ENCODE measurements around the gene CCDC66. TPM values are rescaled to one million over a fixed set of nuclear protein-coding genes. Genes with fewer than 3 reads are reported as not detected.

CCDC66 gene
- polyA plus RNA-seq, 1 of the 3 experiments (the other 2 are of a cell fraction), result 4.6 TPM

GRCh38 chr3:56629451-56629850 is 72.5 kb downstream of the CCDC66 start:
- CTCF ChIA-PET, result interaction anchor here (0.6 to 1.2 kb wide), 2 partner anchors 31 to 179 kb away, joined by 3 to 4 read pairs; no protein-coding TSS in a partner anchor
- Histone ChIP-seq H3K9ac (no peak overlapping the region), H3K79me2 (ENCODE audit: insufficient read depth) (no peaks in the 10 kb centered on the region), H3K4me3 (ENCODE audit: low read depth in 2 of 2, low read length in 1 of 2) (no peak overlapping the region), H3K9me2 (no peaks in the 10 kb centered on the region), H3K4me2 (no peak overlapping the region), H3K36me3 (replicated peaks in 1 of 2; ENCODE audit: control insufficient read depth in 1 of 2, insufficient read depth in 2 of 2, low read length in 1 of 2) (peaks cover 66 to 70% of the 10 kb centered on the region in 2 experiments), H2AFZ (ENCODE audit: low read depth) (no peak overlapping the region), H3K9me3 (no peaks in the 10 kb centered on the region), H3F3A (replicated peaks; ENCODE audit: insufficient read depth) (peaks cover 15% of the 10 kb centered on the region), H3K27ac (ENCODE audit: low read depth in 2 of 2, low read length in 1 of 2) (no peak overlapping the region), H3K4me1 (ENCODE audit: control insufficient read depth in 1 of 2, insufficient read depth in 2 of 2, low read depth in 1 of 2, low read length in 1 of 2) (no peaks in the 10 kb centered on the region), H4K20me1 (ENCODE audit: insufficient read depth) (no peaks in the 10 kb centered on the region), H3K27me3 (ENCODE audit: insufficient read depth) (no peaks in the 10 kb centered on the region)
- POLR2A ChIA-PET, result interaction anchor here (0.6 to 0.7 kb wide), 2 partner anchors 10 to 66 kb away, joined by 3 read pairs; no protein-coding TSS in a partner anchor
- DNase-seq, result no peak
- TF ChIP-seq RFX5 (IDR thresholded peaks at IDR 0.05; ENCODE audit: low read length) (no peak), MEF2A (IDR thresholded peaks at IDR 0.05; ENCODE audit: borderline replicate concordance, low read depth) (no peak), POLR2AphosphoS5 (IDR thresholded peaks at IDR 0.05; ENCODE audit: low read depth, low read length) (0 out of 2 replicates have a peak, but pooled peaks have one; percentile 8), REST (IDR thresholded peaks at IDR 0.05; ENCODE audit: low read depth, low read length) (no peak), CTCF (IDR thresholded peaks at IDR 0.05) (no peak), SMC3 (IDR thresholded peaks at IDR 0.05; ENCODE audit: low read depth, low read length) (no peak)

- no peak overlapping the region for H3K27ac ChIP-seq (ENCODE audit: low read depth in 2 of 2, low read length in 1 of 2)
- DNase-seq, result no peak
- H2AFZ ChIP-seq (ENCODE audit: low read depth), result no peak overlapping the region
- 88% methylated on average over 1 of the region's 1 CpG for WGBS (ENCODE audit: low lambda C conversion rate)
- no peaks in the 10 kb centered on the region for H4K20me1 ChIP-seq (ENCODE audit: insufficient read depth)
- no peak overlapping the region for H3K4me3 ChIP-seq (ENCODE audit: low read depth in 2 of 2, low read length in 1 of 2)
- CTCF ChIA-PET, result no interaction called here
- H3K9me3 ChIP-seq, result no peaks in the 10 kb centered on the region
- H3K9ac ChIP-seq, result no peak overlapping the region
- no peak overlapping the region for H3K4me2 ChIP-seq
- H3F3A ChIP-seq (replicated peaks; ENCODE audit: insufficient read depth), result peaks cover 4% of the 10 kb centered on the region
- peaks cover 66 to 69% of the 10 kb centered on the region in 2 experiments for H3K36me3 ChIP-seq (replicated peaks in 1 of 2; ENCODE audit: control insufficient read depth in 1 of 2, insufficient read depth in 2 of 2, low read length in 1 of 2)
- no peaks in the 10 kb centered on the region for H3K79me2 ChIP-seq (ENCODE audit: insufficient read depth)
- no peaks in the 10 kb centered on the region for H3K27me3 ChIP-seq (ENCODE audit: insufficient read depth)
- POLR2A ChIA-PET, result no interaction called here
- no peaks in the 10 kb centered on the region for H3K4me1 ChIP-seq (ENCODE audit: control insufficient read depth in 1 of 2, insufficient read depth in 2 of 2, low read depth in 1 of 2, low read length in 1 of 2)
- H3K9me2 ChIP-seq, result no peaks in the 10 kb centered on the region
- TF ChIP-seq EZH2phosphoT487 (IDR thresholded peaks at IDR 0.05; ENCODE audit: borderline replicate concordance, low read depth), result no peak
- TF ChIP-seq MXI1 (IDR thresholded peaks at IDR 0.05; ENCODE audit: low read depth, low read length), result no peak
- TF ChIP-seq YY1 (IDR thresholded peaks at IDR 0.05; ENCODE audit: low read depth), result no peak
- TF ChIP-seq, protein P1, sequence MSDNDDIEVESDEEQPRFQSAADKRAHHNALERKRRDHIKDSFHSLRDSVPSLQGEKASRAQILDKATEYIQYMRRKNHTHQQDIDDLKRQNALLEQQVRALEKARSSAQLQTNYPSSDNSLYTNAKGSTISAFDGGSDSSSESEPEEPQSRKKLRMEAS (IDR thresholded peaks at IDR 0.05; ENCODE audit: low read depth), result no peak
- TF ChIP-seq GABPA (IDR thresholded peaks at IDR 0.05; ENCODE audit: low read depth), result no peak
- TF ChIP-seq, protein P2, sequence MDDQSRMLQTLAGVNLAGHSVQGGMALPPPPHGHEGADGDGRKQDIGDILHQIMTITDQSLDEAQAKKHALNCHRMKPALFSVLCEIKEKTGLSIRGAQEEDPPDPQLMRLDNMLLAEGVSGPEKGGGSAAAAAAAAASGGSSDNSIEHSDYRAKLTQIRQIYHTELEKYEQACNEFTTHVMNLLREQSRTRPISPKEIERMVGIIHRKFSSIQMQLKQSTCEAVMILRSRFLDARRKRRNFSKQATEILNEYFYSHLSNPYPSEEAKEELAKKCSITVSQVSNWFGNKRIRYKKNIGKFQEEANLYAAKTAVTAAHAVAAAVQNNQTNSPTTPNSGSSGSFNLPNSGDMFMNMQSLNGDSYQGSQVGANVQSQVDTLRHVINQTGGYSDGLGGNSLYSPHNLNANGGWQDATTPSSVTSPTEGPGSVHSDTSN (IDR thresholded peaks at IDR 0.05), result no peak
- no peak for TF ChIP-seq EP300 (IDR thresholded peaks at IDR 0.05; ENCODE audit: borderline replicate concordance in 1 of 2, low read depth in 1 of 2, low read length in 1 of 2)
- TF ChIP-seq, protein P3, sequence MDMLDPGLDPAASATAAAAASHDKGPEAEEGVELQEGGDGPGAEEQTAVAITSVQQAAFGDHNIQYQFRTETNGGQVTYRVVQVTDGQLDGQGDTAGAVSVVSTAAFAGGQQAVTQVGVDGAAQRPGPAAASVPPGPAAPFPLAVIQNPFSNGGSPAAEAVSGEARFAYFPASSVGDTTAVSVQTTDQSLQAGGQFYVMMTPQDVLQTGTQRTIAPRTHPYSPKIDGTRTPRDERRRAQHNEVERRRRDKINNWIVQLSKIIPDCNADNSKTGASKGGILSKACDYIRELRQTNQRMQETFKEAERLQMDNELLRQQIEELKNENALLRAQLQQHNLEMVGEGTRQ (IDR thresholded peaks at IDR 0.05; ENCODE audit: borderline replicate concordance, low read depth, low read length), result no peak
- TF ChIP-seq CTCF (IDR thresholded peaks at IDR 0.05), result no peak
- TF ChIP-seq RCOR1 (IDR thresholded peaks at IDR 0.05; ENCODE audit: low read length), result no peak
- no peak for TF ChIP-seq TCF12 (IDR thresholded peaks at IDR 0.05)
- TF ChIP-seq TEAD4 (IDR thresholded peaks at IDR 0.05; ENCODE audit: borderline replicate concordance, insufficient read depth), result no peak
- TF ChIP-seq CHD2 (IDR thresholded peaks at IDR 0.05; ENCODE audit: low read length, partially characterized antibody), result no peak
These were observed 74.0 kb downstream of the CCDC66 start for GRCh38 chr3:56630966-56631365.

Measured in SK-N-SH (cell line).